HG03565 (cell line): ENCODE measurements around the gene SCG2.
"Not testable (repeated sequence)": the region's sequence is repeated elsewhere in the genome, so short reads cannot be mapped to it uniquely, and the experiment has no call there.

Source experiments
- ATAC-seq: cut with Tn5 transposase; IDR thresholded peaks from one replicate; pipeline ENCODE4 v1.9.1; 2021; ENCODE audit warnings: mild to moderate bottlenecking, moderate library complexity; ENCODE audit not compliant: unreplicated experiment

The SCG2 gene

GRCh38 chr2:223613017-223613950, 11.1 kb upstream of the SCG2 start:
- ATAC-seq, result no peak

- ATAC-seq, result no peak
These were observed 10.3 kb upstream of the SCG2 start for GRCh38 chr2:223612501-223612900.

GRCh38 chr2:223611061-223611460, 8.9 kb upstream of the SCG2 start:
- ATAC-seq, result no peak

- ATAC-seq, result no peak
These were observed 5.3 kb upstream of the SCG2 start for GRCh38 chr2:223607476-223607875.

GRCh38 chr2:223606946-223607345, 4.8 kb upstream of the SCG2 start:
- ATAC-seq, result no peak

GRCh38 chr2:223604231-223604630, 2.1 kb upstream of the SCG2 start:
- no peak for ATAC-seq

- no peak for ATAC-seq
These were observed 811 bp upstream of the SCG2 start for GRCh38 chr2:223602972-223603371.

- no peak for ATAC-seq
These were observed 1.1 kb downstream of the SCG2 start for GRCh38 chr2:223601018-223601417.

GRCh38 chr2:223599640-223600380, 2.4 kb downstream of the SCG2 start:
- ATAC-seq, result no peak

GRCh38 chr2:223598994-223599639, 3.0 kb downstream of the SCG2 start:
- no peak for ATAC-seq

- ATAC-seq, result no peak
These were observed 5.1 kb downstream of the SCG2 start for GRCh38 chr2:223597076-223597475.

- ATAC-seq, result no peak
These were observed 6.0 kb downstream of the SCG2 start for GRCh38 chr2:223596208-223596607.

GRCh38 chr2:223594831-223595230, 7.3 kb downstream of the SCG2 start:
- no peak for ATAC-seq

- no peak for ATAC-seq
These were observed 7.9 kb downstream of the SCG2 start for GRCh38 chr2:223594259-223594658.

- ATAC-seq, result not testable (repeated sequence)
These were observed 9.5 kb downstream of the SCG2 start for GRCh38 chr2:223592689-223593088.

- ATAC-seq, result no peak
These were observed 10.6 kb downstream of the SCG2 start for GRCh38 chr2:223591596-223591995.

GRCh38 chr2:223590964-223591363, 11.2 kb downstream of the SCG2 start:
- ATAC-seq, result no peak

- no peak for ATAC-seq
These were observed 12.3 kb downstream of the SCG2 start for GRCh38 chr2:223589901-223590300.

GRCh38 chr2:223588251-223588650, 13.9 kb downstream of the SCG2 start:
- ATAC-seq, result no peak

GRCh38 chr2:223587301-223587700, 14.9 kb downstream of the SCG2 start:
- no peak for ATAC-seq

GRCh38 chr2:223586261-223586660, 15.9 kb downstream of the SCG2 start:
- no peak for ATAC-seq

GRCh38 chr2:223585666-223586065, 16.5 kb downstream of the SCG2 start:
- ATAC-seq, result no peak
